ENCODE measurements around the gene JMJD4.

JMJD4 gene

GRCh38 chr1:227765261-227766014, 30.3 kb upstream of the JMJD4 start:
- TF ChIP-seq CTCF (IDR thresholded peaks at IDR 0.05; ENCODE audit: insufficient read depth, low read depth, low read length, missing control alignments): no peak
- DNase-seq (ENCODE audit: low read depth): no peak

GRCh38 chr1:227764019-227764391, 28.9 kb upstream of the JMJD4 start:
- no peak for TF ChIP-seq CTCF (IDR thresholded peaks at IDR 0.05; ENCODE audit: insufficient read depth, low read depth, low read length, missing control alignments)

More at GRCh38 chr1:227765261-227766014, 30.3 kb upstream of the JMJD4 start:
- H3K4me3 ChIP-seq (ENCODE audit: low read length): no peak overlapping the region

GRCh38 chr1:227763246-227764018, 28.3 kb upstream of the JMJD4 start:
- DNase-seq (ENCODE audit: low read depth): no peak
- TF ChIP-seq CTCF (IDR thresholded peaks at IDR 0.05; ENCODE audit: insufficient read depth, low read depth, low read length, missing control alignments): no peak

More at GRCh38 chr1:227764019-227764391, 28.9 kb upstream of the JMJD4 start:
- DNase-seq (ENCODE audit: low read depth): peak; percentile 78
- H3K4me3 ChIP-seq (ENCODE audit: low read length): no peak overlapping the region

GRCh38 chr1:227762231-227762911, 27.3 kb upstream of the JMJD4 start:
- H3K4me3 ChIP-seq (ENCODE audit: low read length): no peak overlapping the region
- peak; percentile 77 for DNase-seq (ENCODE audit: low read depth)
- TF ChIP-seq CTCF (IDR thresholded peaks at IDR 0.05; ENCODE audit: insufficient read depth, low read depth, low read length, missing control alignments): peak; percentile 85

More at GRCh38 chr1:227763246-227764018, 28.3 kb upstream of the JMJD4 start:
- no peak overlapping the region for H3K4me3 ChIP-seq (ENCODE audit: low read length)

GRCh38 chr1:227761621-227762230, 26.6 kb upstream of the JMJD4 start:
- H3K4me3 ChIP-seq (ENCODE audit: low read length): no peak overlapping the region
- DNase-seq (ENCODE audit: low read depth): no peak
- TF ChIP-seq CTCF (IDR thresholded peaks at IDR 0.05; ENCODE audit: insufficient read depth, low read depth, low read length, missing control alignments): no peak

- H3K4me3 ChIP-seq (ENCODE audit: low read length): no peak overlapping the region
- DNase-seq (ENCODE audit: low read depth): no peak
- TF ChIP-seq CTCF (IDR thresholded peaks at IDR 0.05; ENCODE audit: insufficient read depth, low read depth, low read length, missing control alignments): no peak
Measured at GRCh38 chr1:227760377-227760776, 25.3 kb upstream of the JMJD4 start.
